ENCODE results near the gene PDGFB. TPM values are rescaled to one million over a fixed set of nuclear protein-coding genes. Genes with fewer than 3 reads are reported as not detected.

Gene PDGFB
- total and polyA plus RNA-seq, 10 donors: 1.7 to 20.5 (median 8.5) TPM

DNA sequence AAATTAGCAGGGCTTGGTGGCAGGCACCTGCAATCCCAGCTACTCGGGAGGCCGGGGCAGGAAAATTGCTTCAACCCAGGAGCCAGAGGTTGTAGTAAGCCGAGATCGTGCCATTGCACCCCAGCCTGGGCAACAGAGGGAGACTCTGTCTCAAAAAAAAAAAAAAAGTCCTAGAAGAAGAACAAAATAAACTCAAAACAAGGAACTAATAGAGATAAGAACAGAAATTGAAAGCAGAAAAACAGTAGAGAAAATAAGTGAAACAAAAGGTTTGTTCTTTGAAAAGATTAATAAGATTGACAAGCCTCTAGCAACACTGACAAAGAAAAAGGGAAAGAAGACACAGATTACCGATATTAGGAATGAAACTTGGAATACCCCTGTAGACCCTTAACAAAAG is 47.2 kb downstream of the PDGFB start:
- Histone ChIP-seq H3K36me3 (no peaks in the 10 kb centered on the region), H3K27me3 (replicated peaks in 1 of 7) (no peaks in the 10 kb centered on the region), H3K4me3 (no peak overlapping the region), H3K27ac (peak overlapping the region in 1 of 8 donors; percentile 30), H3K9me3 (peaks cover 0 to 25% (median 8%) of the 10 kb centered on the region in 8 donors), H3K4me1 (peaks cover 0 to 11% (median 0%) of the 10 kb centered on the region in 6 donors)
- 69 to 91% (median 81%) methylated on average over 5 of the region's 5 CpGs for WGBS, 5 donors
- intact Hi-C loops (cut with DNase I; ENCODE audit: low total_unique reads): no loop called here
- no peak for DNase-seq
- TF ChIP-seq, protein P1, sequence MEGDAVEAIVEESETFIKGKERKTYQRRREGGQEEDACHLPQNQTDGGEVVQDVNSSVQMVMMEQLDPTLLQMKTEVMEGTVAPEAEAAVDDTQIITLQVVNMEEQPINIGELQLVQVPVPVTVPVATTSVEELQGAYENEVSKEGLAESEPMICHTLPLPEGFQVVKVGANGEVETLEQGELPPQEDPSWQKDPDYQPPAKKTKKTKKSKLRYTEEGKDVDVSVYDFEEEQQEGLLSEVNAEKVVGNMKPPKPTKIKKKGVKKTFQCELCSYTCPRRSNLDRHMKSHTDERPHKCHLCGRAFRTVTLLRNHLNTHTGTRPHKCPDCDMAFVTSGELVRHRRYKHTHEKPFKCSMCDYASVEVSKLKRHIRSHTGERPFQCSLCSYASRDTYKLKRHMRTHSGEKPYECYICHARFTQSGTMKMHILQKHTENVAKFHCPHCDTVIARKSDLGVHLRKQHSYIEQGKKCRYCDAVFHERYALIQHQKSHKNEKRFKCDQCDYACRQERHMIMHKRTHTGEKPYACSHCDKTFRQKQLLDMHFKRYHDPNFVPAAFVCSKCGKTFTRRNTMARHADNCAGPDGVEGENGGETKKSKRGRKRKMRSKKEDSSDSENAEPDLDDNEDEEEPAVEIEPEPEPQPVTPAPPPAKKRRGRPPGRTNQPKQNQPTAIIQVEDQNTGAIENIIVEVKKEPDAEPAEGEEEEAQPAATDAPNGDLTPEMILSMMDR (IDR thresholded peaks at IDR 0.05 in 8 of 11, conservative IDR thresholded peaks at IDR 0.05 in 3 of 11): no peak
- TF ChIP-seq POLR2AphosphoS5 (IDR thresholded peaks at IDR 0.05) (no peak), POLR2A (IDR thresholded peaks at IDR 0.05) (no peak)

DNA sequence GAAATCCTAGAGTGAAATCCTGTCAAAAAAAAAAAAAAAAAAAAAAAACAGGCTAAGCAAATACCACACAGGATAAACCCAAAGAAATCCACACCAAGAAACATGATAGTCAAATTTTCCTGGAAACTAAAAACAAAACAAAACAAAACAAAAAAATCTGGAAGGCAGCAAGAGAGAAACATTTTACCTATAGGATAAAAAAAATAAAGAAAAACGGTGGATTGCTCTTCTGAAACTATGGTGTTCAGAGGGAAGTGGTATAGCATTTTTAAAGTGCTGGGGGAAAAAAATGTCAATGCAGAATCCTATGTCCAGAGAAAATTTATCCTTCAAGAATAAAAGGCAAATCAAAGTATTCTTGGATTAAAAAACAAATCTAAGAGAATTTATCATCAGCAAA is 50.7 kb downstream of the PDGFB start:
- 0 to 91% (median 0%) methylated on average over 1 of the region's 1 CpG for WGBS, 5 donors
- H3K27me3 ChIP-seq (replicated peaks in 1 of 7): no peaks in the 10 kb centered on the region
- peaks cover 0 to 25% (median 8%) of the 10 kb centered on the region in 8 donors for H3K9me3 ChIP-seq
- H3K4me3 ChIP-seq: no peak overlapping the region
- TF ChIP-seq, protein P1 (IDR thresholded peaks at IDR 0.05 in 8 of 11, conservative IDR thresholded peaks at IDR 0.05 in 3 of 11): no peak
- no peak for TF ChIP-seq POLR2AphosphoS5 (IDR thresholded peaks at IDR 0.05)
- no peak for TF ChIP-seq POLR2A (IDR thresholded peaks at IDR 0.05)
- no peak overlapping the region for H3K27ac ChIP-seq
- DNase-seq: no peak
- peaks cover 0 to 11% (median 0%) of the 10 kb centered on the region in 6 donors for H3K4me1 ChIP-seq
- H3K36me3 ChIP-seq: no peaks in the 10 kb centered on the region
- intact Hi-C loops (cut with DNase I; ENCODE audit: low total_unique reads): no loop called here

DNA sequence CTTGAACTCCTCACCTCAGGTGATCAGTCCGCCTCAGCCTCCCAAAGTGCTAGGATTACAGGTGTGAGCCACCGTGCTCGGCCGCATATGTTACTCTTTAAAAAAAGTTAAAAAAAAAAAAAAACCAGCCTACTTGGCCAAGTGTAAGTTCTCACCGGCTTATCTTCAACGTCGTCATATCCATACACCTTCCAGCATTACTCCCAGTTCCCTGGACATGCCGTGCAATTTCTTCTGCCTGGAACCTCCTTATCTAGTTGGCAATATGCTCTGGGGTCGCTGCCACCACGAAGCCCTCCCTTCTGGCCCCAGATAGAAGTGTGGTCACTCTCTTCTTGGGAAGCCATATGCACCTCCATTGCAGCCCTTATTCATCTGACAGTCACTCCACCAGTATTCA is 56.0 kb downstream of the PDGFB start:
- H3K4me1 ChIP-seq: peaks cover 0 to 13% (median 3%) of the 10 kb centered on the region in 6 donors
- H3K27ac ChIP-seq: no peak overlapping the region
- peaks cover 0 to 7% (median 0%) of the 10 kb centered on the region in 7 donors for H3K27me3 ChIP-seq (replicated peaks in 1 of 7)
- 84 to 92% (median 85%) methylated on average over 10 of the region's 10 CpGs for WGBS, 5 donors
- TF ChIP-seq POLR2AphosphoS5 (IDR thresholded peaks at IDR 0.05) (no peak), POLR2A (IDR thresholded peaks at IDR 0.05) (no peak)
- TF ChIP-seq, protein P1 (IDR thresholded peaks at IDR 0.05 in 8 of 11, conservative IDR thresholded peaks at IDR 0.05 in 3 of 11): no peak
- H3K4me3 ChIP-seq: no peak overlapping the region
- H3K36me3 ChIP-seq: no peaks in the 10 kb centered on the region
- peak; percentile 6 for DNase-seq
- intact Hi-C loops (cut with DNase I; ENCODE audit: low total_unique reads): no loop called here
- peaks cover 0 to 14% (median 4%) of the 10 kb centered on the region in 8 donors for H3K9me3 ChIP-seq

DNA sequence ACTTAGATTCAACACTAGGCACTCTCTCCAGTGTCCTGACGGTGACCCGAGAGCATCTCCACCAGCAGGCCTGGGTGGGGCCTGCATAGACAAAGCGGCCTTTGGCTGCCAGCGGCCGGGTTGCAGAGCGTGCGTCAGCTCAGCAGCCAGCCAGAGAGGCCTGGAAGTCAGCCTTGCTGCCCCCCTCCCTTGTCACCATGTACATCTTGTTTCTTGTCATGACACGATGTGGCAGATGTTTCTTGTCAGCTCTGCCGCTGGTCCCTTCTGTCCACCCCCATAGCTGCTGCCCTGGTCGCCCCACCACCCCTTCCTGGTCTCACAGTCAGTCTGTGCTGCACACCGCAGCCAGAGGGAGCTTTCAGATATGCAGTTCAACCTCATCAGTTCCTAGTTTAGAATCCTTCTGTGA is 59.2 kb downstream of the PDGFB start:
- peak; percentile 70 for DNase-seq
- WGBS, 5 donors: 72 to 87% (median 81%) methylated on average over 11 of the region's 11 CpGs
- Histone ChIP-seq H3K4me3 (no peak overlapping the region), H3K36me3 (no peaks in the 10 kb centered on the region), H3K4me1 (peaks cover 0 to 13% (median 3%) of the 10 kb centered on the region in 6 donors), H3K9me3 (peaks cover 0 to 19% (median 5%) of the 10 kb centered on the region in 8 donors), H3K27ac (peak overlapping the region in 5 of 8 donors; percentile 50 to 69 (median 59)), H3K27me3 (replicated peaks in 1 of 7) (peaks cover 0 to 7% (median 0%) of the 10 kb centered on the region in 7 donors)
- intact Hi-C loops (cut with DNase I; ENCODE audit: low total_unique reads): no loop called here
- no peak for TF ChIP-seq POLR2A (IDR thresholded peaks at IDR 0.05)
- TF ChIP-seq, protein P1 (IDR thresholded peaks at IDR 0.05 in 8 of 11, conservative IDR thresholded peaks at IDR 0.05 in 3 of 11): peak in 6 of 11 experiments; percentile 16 to 39 (median 30)
- peak; percentile 48 to 84 (median 66) for TF ChIP-seq POLR2AphosphoS5 (IDR thresholded peaks at IDR 0.05)
